Gastroesophageal sphincter (tissue), 3 donors: ENCODE measurements around the gene SLC24A1.

Experiments
- POLR2A ChIP-seq, 2 donors: fragments of 450-650 bp; IDR thresholded peaks; one replicate each; pipeline ENCODE4 v1.6.1; 2017; ENCODE audit warnings: antibody characterized with exemption in 2 of 2, mild to moderate bottlenecking in 2 of 2, moderate library complexity in 1 of 2
- POLR2AphosphoS5 ChIP-seq: sonication (generic); formaldehyde crosslinking; IDR thresholded peaks from one replicate; pipeline ENCODE4 v1.6.1; 2017; ENCODE audit warnings: antibody characterized with exemption
- TF ChIP-seq, protein P1 (sequence below), 4 experiments: fragments of 200-600 bp in 2 of 4; fragments of 450-650 bp in 2 of 4; sonication (generic) in 1 of 4; IDR thresholded peaks; one replicate each; pipeline ENCODE4 v1.5.1; 2017 to 2019; ENCODE audit warnings: antibody characterized with exemption in 4 of 4, mild to moderate bottlenecking in 2 of 4, moderate library complexity in 2 of 4

DNA sequence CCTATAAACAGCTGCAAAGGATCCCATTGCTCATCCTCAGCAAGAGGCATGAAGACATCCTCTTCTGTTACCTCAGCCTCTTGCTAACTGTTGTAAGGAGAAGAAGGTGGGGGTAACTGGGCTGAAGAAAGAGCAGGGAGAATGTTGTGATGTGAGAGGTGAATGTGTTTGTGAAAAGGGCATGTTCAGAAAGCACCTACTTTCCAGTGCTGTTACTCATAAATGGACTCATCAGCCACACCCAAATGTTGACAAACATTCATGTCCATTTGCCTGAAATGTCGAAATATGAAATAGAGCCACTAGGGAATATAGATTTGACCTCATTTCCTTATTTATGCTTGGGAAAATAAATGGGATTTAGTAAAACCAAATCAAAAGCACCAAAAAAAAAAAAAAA is 12.6 kb downstream of the SLC24A1 start:
- TF ChIP-seq POLR2A (IDR thresholded peaks at IDR 0.05) (no peak), POLR2AphosphoS5 (no peak)
- TF ChIP-seq, protein P1, sequence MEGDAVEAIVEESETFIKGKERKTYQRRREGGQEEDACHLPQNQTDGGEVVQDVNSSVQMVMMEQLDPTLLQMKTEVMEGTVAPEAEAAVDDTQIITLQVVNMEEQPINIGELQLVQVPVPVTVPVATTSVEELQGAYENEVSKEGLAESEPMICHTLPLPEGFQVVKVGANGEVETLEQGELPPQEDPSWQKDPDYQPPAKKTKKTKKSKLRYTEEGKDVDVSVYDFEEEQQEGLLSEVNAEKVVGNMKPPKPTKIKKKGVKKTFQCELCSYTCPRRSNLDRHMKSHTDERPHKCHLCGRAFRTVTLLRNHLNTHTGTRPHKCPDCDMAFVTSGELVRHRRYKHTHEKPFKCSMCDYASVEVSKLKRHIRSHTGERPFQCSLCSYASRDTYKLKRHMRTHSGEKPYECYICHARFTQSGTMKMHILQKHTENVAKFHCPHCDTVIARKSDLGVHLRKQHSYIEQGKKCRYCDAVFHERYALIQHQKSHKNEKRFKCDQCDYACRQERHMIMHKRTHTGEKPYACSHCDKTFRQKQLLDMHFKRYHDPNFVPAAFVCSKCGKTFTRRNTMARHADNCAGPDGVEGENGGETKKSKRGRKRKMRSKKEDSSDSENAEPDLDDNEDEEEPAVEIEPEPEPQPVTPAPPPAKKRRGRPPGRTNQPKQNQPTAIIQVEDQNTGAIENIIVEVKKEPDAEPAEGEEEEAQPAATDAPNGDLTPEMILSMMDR (IDR thresholded peaks at IDR 0.05) = no peak
